ENCODE results near the gene CAMSAP2. TPM values are rescaled to one million over a fixed set of nuclear protein-coding genes. Genes with fewer than 3 reads are reported as not detected.

CAMSAP2 gene
- polyA plus RNA-seq, 1 of the 3 experiments (the other 2 are of a cell fraction) = 5.5 TPM

GRCh38 chr1:200907611-200908097, 169.0 kb downstream of the CAMSAP2 start:
- no peaks in the 10 kb centered on the region for H3K9me3 ChIP-seq
- DNase-seq = no peak
- ChIA-PET CTCF (interaction anchor here (1.3 kb wide), 1 partner anchor 17 kb away, joined by 6 read pairs; no protein-coding TSS in a partner anchor), POLR2A (no interaction called here)
- H3K79me2 ChIP-seq (ENCODE audit: insufficient read depth) = no peaks in the 10 kb centered on the region
- no peak overlapping the region for H3K4me2 ChIP-seq
- H3K4me1 ChIP-seq (ENCODE audit: control insufficient read depth in 1 of 2, insufficient read depth in 2 of 2, low read depth in 1 of 2, low read length in 1 of 2) = no peaks in the 10 kb centered on the region
- no peak overlapping the region for H3K4me3 ChIP-seq (ENCODE audit: low read depth in 2 of 2, low read length in 1 of 2)
- no peak overlapping the region for H3K27ac ChIP-seq (ENCODE audit: low read depth in 2 of 2, low read length in 1 of 2)
- no peak overlapping the region for H3K9ac ChIP-seq
- H3K27me3 ChIP-seq (ENCODE audit: insufficient read depth) = no peaks in the 10 kb centered on the region
- 66% methylated on average over 4 of the region's 5 CpGs for WGBS (ENCODE audit: low lambda C conversion rate)
- H4K20me1 ChIP-seq (ENCODE audit: insufficient read depth) = no peaks in the 10 kb centered on the region
- H3K9me2 ChIP-seq = no peaks in the 10 kb centered on the region
- no peak overlapping the region for H2AFZ ChIP-seq (ENCODE audit: low read depth)
- H3K36me3 ChIP-seq (replicated peaks in 1 of 2; ENCODE audit: control insufficient read depth in 1 of 2, insufficient read depth in 2 of 2, low read length in 1 of 2) = no peaks in the 10 kb centered on the region
- H3F3A ChIP-seq (replicated peaks; ENCODE audit: insufficient read depth) = no peaks in the 10 kb centered on the region
- no peak for TF ChIP-seq GABPA (IDR thresholded peaks at IDR 0.05; ENCODE audit: low read depth)
- TF ChIP-seq SMC3 (IDR thresholded peaks at IDR 0.05; ENCODE audit: low read depth, low read length) = no peak
- TF ChIP-seq YY1 (IDR thresholded peaks at IDR 0.05; ENCODE audit: low read depth) = no peak
- no peak for TF ChIP-seq PBX3 (IDR thresholded peaks at IDR 0.05)
- TF ChIP-seq FOSL2 (IDR thresholded peaks at IDR 0.05; ENCODE audit: borderline replicate concordance, low read depth) = no peak
- no peak for TF ChIP-seq MEF2A (IDR thresholded peaks at IDR 0.05; ENCODE audit: borderline replicate concordance, low read depth)
- no peak for TF ChIP-seq CHD2 (IDR thresholded peaks at IDR 0.05; ENCODE audit: low read length, partially characterized antibody)
- no peak for TF ChIP-seq IRF3 (IDR thresholded peaks at IDR 0.05; ENCODE audit: low read depth, low read length)
- TF ChIP-seq USF1 (IDR thresholded peaks at IDR 0.05; ENCODE audit: borderline replicate concordance, low read depth) = no peak
- TF ChIP-seq FOXJ3 (CRISPR knock-in tag; IDR thresholded peaks at IDR 0.05) = no peak
- TF ChIP-seq RAD21 (IDR thresholded peaks at IDR 0.05; ENCODE audit: low read length) = no peak
- no peak for TF ChIP-seq SIN3A (IDR thresholded peaks at IDR 0.05; ENCODE audit: borderline replicate concordance, low read depth, low read length)

DNA sequence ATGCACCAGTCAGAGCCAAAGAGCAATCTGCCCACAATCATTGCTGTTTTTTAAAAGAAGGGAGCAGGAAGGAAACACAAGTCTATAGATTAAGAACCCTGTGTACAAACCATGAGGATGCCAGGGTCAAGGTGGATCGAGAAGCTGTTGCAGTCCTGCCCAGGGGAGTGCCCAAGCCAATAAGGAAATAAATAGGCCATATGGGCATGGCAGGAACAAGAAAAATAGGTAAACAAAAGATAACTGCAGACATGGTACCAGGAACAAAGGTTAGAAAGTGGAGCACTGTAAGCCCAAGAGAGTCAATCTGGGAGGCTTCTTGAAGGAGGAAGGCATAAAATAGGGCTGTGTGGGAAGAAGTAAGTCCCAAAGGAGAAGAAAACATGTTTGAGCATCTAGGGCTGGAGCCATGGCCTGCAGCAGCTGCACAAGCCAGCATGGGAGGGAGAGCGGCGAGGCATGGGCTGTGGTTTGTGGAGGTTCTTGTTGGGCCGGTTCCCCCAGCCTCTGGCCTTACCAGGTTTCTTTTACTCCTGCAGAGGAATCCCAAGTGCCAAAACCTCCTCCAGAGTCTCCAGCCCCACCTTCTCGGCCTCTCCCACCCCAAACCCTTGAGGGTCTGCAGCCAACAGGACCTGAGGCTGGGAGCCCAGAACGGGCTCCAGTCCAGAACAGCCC, 169.6 kb downstream of the CAMSAP2 start:
- H3K9me2 ChIP-seq = no peaks in the 10 kb centered on the region
- H3K4me3 ChIP-seq (ENCODE audit: low read depth in 2 of 2, low read length in 1 of 2) = no peak overlapping the region
- H3F3A ChIP-seq (replicated peaks; ENCODE audit: insufficient read depth) = no peaks in the 10 kb centered on the region
- no peaks in the 10 kb centered on the region for H3K4me1 ChIP-seq (ENCODE audit: control insufficient read depth in 1 of 2, insufficient read depth in 2 of 2, low read depth in 1 of 2, low read length in 1 of 2)
- no peaks in the 10 kb centered on the region for H3K36me3 ChIP-seq (replicated peaks in 1 of 2; ENCODE audit: control insufficient read depth in 1 of 2, insufficient read depth in 2 of 2, low read length in 1 of 2)
- DNase-seq = no peak
- H4K20me1 ChIP-seq (ENCODE audit: insufficient read depth) = no peaks in the 10 kb centered on the region
- POLR2A ChIA-PET = no interaction called here
- no peak overlapping the region for H3K9ac ChIP-seq
- no peaks in the 10 kb centered on the region for H3K79me2 ChIP-seq (ENCODE audit: insufficient read depth)
- H3K27ac ChIP-seq (ENCODE audit: low read depth in 2 of 2, low read length in 1 of 2) = no peak overlapping the region
- H3K27me3 ChIP-seq (ENCODE audit: insufficient read depth) = no peaks in the 10 kb centered on the region
- CTCF ChIA-PET = interaction anchor here (1.3 kb wide), 1 partner anchor 18 kb away, joined by 6 read pairs; no protein-coding TSS in a partner anchor
- 83% methylated on average over 5 of the region's 6 CpGs for WGBS (ENCODE audit: low lambda C conversion rate)
- H3K9me3 ChIP-seq = no peaks in the 10 kb centered on the region
- H3K4me2 ChIP-seq = no peak overlapping the region
- no peak overlapping the region for H2AFZ ChIP-seq (ENCODE audit: low read depth)
- TF ChIP-seq REST (IDR thresholded peaks at IDR 0.05; ENCODE audit: low read depth, low read length) (no peak), POLR2AphosphoS5 (IDR thresholded peaks at IDR 0.05; ENCODE audit: low read depth, low read length) (no peak), IRF3 (IDR thresholded peaks at IDR 0.05; ENCODE audit: low read depth, low read length) (no peak), GABPA (IDR thresholded peaks at IDR 0.05; ENCODE audit: low read depth) (no peak), USF2 (IDR thresholded peaks at IDR 0.05; ENCODE audit: borderline replicate concordance, low read depth, low read length) (no peak), MEF2A (IDR thresholded peaks at IDR 0.05; ENCODE audit: borderline replicate concordance, low read depth) (no peak), ELF1 (IDR thresholded peaks at IDR 0.05) (no peak), FOSL2 (IDR thresholded peaks at IDR 0.05; ENCODE audit: borderline replicate concordance, low read depth) (no peak), MXI1 (IDR thresholded peaks at IDR 0.05; ENCODE audit: low read depth, low read length) (no peak)
